Endodermal cell (in vitro differentiated cells): Measurements from ENCODE around the gene RHBDF1. TPM values are rescaled to one million over a fixed set of nuclear protein-coding genes. Genes with fewer than 3 reads are reported as not detected.

Experiments
- DNase-seq: peaks from one replicate; pipeline ENCODE4 v3.0.0-alpha.2; 2017
- H3K27ac ChIP-seq: 2 replicates; pipeline ENCODE4 v1.5.1; 2013; ENCODE audit warnings: mild to moderate bottlenecking, low read depth, low read length, moderate library complexity
- H3K27me3 ChIP-seq: 2 replicates; pipeline ENCODE4 v1.6.1; 2013; ENCODE audit warnings: mild to moderate bottlenecking, low read length, moderate library complexity; ENCODE audit not compliant: insufficient read depth, control insufficient read depth, poor library complexity, severe bottlenecking
- H3K36me3 ChIP-seq: 2 replicates; pipeline ENCODE4 v1.7.0; 2013; ENCODE audit warnings: mild to moderate bottlenecking, low read length, moderate library complexity; ENCODE audit not compliant: control insufficient read depth, insufficient read depth
- H3K4me1 ChIP-seq: one replicate; pipeline ENCODE4 v1.7.0; 2013; ENCODE audit warnings: low read length; ENCODE audit not compliant: control insufficient read depth, insufficient read depth
- H3K4me3 ChIP-seq: 2 replicates; pipeline ENCODE4 v1.5.1; 2013; ENCODE audit warnings: mild to moderate bottlenecking, low read length, moderate library complexity
- H3K9ac ChIP-seq: 2 replicates; pipeline ENCODE4 v1.6.1; 2013; ENCODE audit warnings: mild to moderate bottlenecking, low read length, moderate library complexity; ENCODE audit not compliant: poor library complexity, severe bottlenecking; ENCODE audit errors: extremely low read depth
- H3K9me3 ChIP-seq: 2 replicates; pipeline ENCODE4 v1.6.1; 2013; ENCODE audit warnings: mild to moderate bottlenecking, low read length, moderate library complexity; ENCODE audit not compliant: control insufficient read depth
- H3K27ac Mint-ChIP-seq: 2 replicates; pipeline ENCODE4 v1.8.0; 2020; ENCODE audit warnings: mixed read lengths
- H3K27me3 Mint-ChIP-seq: 2 replicates; pipeline ENCODE4 v1.8.0; 2021; ENCODE audit warnings: mild to moderate bottlenecking, mixed read lengths; ENCODE audit not compliant: insufficient read depth
- H3K36me3 Mint-ChIP-seq: 2 replicates; pipeline ENCODE4 v1.8.0; 2020; ENCODE audit warnings: low read depth, mixed read lengths
- H3K4me1 Mint-ChIP-seq: 2 replicates; pipeline ENCODE4 v1.8.0; 2020; ENCODE audit warnings: mixed read lengths
- H3K4me3 Mint-ChIP-seq: 2 replicates; pipeline ENCODE4 v1.8.0; 2020; ENCODE audit warnings: mild to moderate bottlenecking, moderate library complexity, mixed read lengths
- H3K9me3 Mint-ChIP-seq: 2 replicates; pipeline ENCODE4 v1.8.0; 2020; ENCODE audit warnings: mild to moderate bottlenecking, mixed read lengths
- CTCF ChIP-seq: fragments of 200-600 bp; sonication (generic); conservative IDR thresholded peaks from 2 replicates; pipeline ENCODE4 v1.5.0; 2021; ENCODE audit warnings: antibody characterized with exemption, mild to moderate bottlenecking
- WGBS, 2 experiments: methylation state at CpG; one replicate each; pipeline versions ENCODE4 v1.1.5 to v1.1.7; 2013; ENCODE audit warnings: missing lambda C conversion rate in 2 of 2, mixed read lengths in 1 of 2; ENCODE audit not compliant: insufficient coverage in 1 of 2, insufficient read length in 1 of 2; 5-methylcytosine and 5-hydroxymethylcytosine counted together
- total RNA-seq, 2 donors: library from RNA; stranded (reverse); fragmentation: NEBNext Ultra II Directional in 1 of 2; extraction: Animal tissue kit (Norgen Biotek cat#: 25700) in 1 of 2; gene quantifications; 2 replicates in 1 of 2; 3 replicates in 1 of 2; pipeline ENCODE4 v1.2.1, GENCODE V29; 2021

Gene RHBDF1
- total RNA-seq, 2 donors from 2014 or later, result 70.7 to 76.4 TPM

DNA sequence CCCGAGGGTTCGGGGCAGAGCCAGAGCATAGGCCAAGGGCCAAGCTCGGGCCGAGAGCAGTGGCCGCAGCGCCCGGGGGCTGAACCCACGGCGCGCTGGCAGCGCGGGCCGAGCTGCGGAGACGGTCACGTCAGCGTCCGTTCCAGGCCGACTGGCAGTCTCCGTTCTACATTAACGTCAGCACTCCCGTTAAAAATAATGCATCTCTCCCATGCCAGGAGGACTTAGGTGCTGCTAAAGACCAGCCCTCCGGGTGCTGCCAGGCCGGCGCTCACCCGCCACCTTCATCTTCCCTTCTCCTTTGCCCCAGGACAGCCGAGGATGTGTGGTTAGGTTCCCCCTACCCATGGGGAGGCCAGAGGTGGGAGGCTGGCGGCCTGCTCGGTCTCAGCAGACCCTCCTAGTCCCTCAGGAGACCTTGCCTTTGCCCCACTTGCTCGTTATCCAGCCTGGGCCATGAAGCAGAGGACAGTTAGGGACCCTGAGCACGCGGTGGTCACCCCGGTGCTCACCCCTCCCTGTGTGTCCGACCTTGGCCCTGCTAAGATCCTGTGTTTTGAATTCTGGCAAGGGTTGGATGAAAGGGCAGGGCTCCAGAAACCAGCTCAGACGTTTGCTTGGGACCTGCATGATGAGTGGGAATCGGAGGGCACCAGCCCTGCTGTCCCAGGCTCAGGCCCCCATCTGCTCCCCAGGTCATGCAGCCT is 6.2 kb upstream of the RHBDF1 start:
- Mint-ChIP-seq H3K4me3 (peak overlapping the region; percentile 75), H3K9me3 (no peaks in the 10 kb centered on the region), H3K36me3 (peaks cover 15% of the 10 kb centered on the region), H3K4me1 (peaks cover 33% of the 10 kb centered on the region), H3K27me3 (no peaks in the 10 kb centered on the region), H3K27ac (peak overlapping the region; percentile 52)
- Histone ChIP-seq H3K36me3 (peaks cover 12% of the 10 kb centered on the region), H3K27ac (no peak overlapping the region), H3K4me3 (peak overlapping the region; percentile 85), H3K27me3 (no peaks in the 10 kb centered on the region), H3K9me3 (no peaks in the 10 kb centered on the region), H3K9ac (peak overlapping the region; percentile 45), H3K4me1 (peaks cover 17% of the 10 kb centered on the region)
- DNase-seq, result no peak
- no peak for TF ChIP-seq CTCF
- WGBS, 2 experiments, result 22 to 28% methylated on average over 18 to 36 of the region's 36 CpGs

DNA sequence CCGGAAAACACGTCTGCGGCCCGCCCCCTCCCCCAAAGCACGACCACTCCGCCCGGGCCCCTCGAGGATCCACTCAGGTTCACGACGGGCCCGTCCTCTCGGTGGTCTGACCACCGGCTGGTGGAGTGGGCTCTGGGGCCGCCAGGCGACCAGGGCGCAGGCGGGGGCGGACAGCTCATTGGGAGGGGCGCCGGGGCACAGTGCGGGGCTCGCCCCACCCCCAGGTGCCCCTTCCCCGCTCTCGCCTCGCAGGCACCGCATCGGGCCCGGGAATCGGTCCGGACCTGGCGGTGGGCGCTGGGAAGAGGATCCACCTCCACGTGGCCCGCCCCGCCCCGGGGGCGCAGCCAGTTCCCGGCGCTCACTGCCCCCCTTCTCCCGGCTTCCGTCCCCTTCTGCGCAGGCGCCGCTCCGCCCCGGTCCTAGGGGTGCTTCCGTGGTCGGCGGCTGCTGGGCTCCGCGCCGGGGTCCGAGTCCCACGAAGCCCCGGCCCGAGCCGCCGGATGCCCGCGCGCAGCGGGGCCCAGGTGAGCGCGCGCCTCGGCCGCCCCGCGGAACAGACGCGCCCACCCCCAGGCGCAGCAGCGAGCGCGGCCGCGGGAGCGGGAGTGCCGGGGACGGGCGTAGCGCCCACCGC is 5.5 kb upstream of the RHBDF1 start, which contains the start of gene MPG:
Gene MPG, plus strand, starts transcription at position 419 of the 637 bp plus-strand sequence. Its CDS starts 85 bp downstream, at position 504.
- 0 to 1% methylated on average over 27 to 83 of the region's 83 CpGs for WGBS, 2 experiments
- TF ChIP-seq CTCF, result no peak
- H3K9me3 Mint-ChIP-seq, result no peaks in the 10 kb centered on the region
- DNase-seq, result peak; percentile 93
- peaks cover 22% of the 10 kb centered on the region for H3K4me1 ChIP-seq
- H3K36me3 ChIP-seq, result peaks cover 12% of the 10 kb centered on the region
- H3K27me3 ChIP-seq, result no peaks in the 10 kb centered on the region
- peaks cover 38% of the 10 kb centered on the region for H3K4me1 Mint-ChIP-seq
- H3K36me3 Mint-ChIP-seq, result peaks cover 14% of the 10 kb centered on the region
- H3K4me3 Mint-ChIP-seq, result peak within 1 kb of the TSS; percentile 75
- H3K27ac ChIP-seq, result peak within 1 kb of the TSS; percentile 24
- H3K9ac ChIP-seq, result peak within 1 kb of the TSS; percentile 45
- H3K27ac Mint-ChIP-seq, result peak within 1 kb of the TSS; percentile 52
- H3K9me3 ChIP-seq, result no peaks in the 10 kb centered on the region
- no peaks in the 10 kb centered on the region for H3K27me3 Mint-ChIP-seq
- peak within 1 kb of the TSS; percentile 85 for H3K4me3 ChIP-seq

- peaks cover 22% of the 10 kb centered on the region for H3K4me1 ChIP-seq
Measured at GRCh38 chr16:77273-77806, 4.9 kb upstream of the RHBDF1 start.

More at GRCh38 chr16:77273-77806, 4.9 kb upstream of the RHBDF1 start:
- Histone ChIP-seq H3K27ac (peak overlapping the region; percentile 24), H3K27me3 (no peaks in the 10 kb centered on the region), H3K9ac (peak overlapping the region; percentile 45), H3K36me3 (peaks cover 12% of the 10 kb centered on the region), H3K4me3 (peak overlapping the region; percentile 85), H3K9me3 (no peaks in the 10 kb centered on the region)
- Mint-ChIP-seq H3K9me3 (no peaks in the 10 kb centered on the region), H3K27me3 (no peaks in the 10 kb centered on the region), H3K27ac (no peak overlapping the region), H3K4me1 (peaks cover 40% of the 10 kb centered on the region), H3K36me3 (peaks cover 10% of the 10 kb centered on the region), H3K4me3 (peak overlapping the region; percentile 75)
- TF ChIP-seq CTCF, result no peak
- WGBS, 2 experiments, result 50 to 56% methylated on average over 19 to 31 of the region's 31 CpGs
- DNase-seq, result peak; percentile 85
